Daoy (cell line): Measurements from ENCODE around the gene TP53TG3C. TPM values are rescaled to one million over a fixed set of nuclear protein-coding genes. Genes with fewer than 3 reads are reported as not detected.
"Not testable (repeated sequence)": the region's sequence is repeated elsewhere in the genome, so short reads cannot be mapped to it uniquely, and the experiment has no call there.

ENCODE experiments used
- DNase-seq: peaks from one replicate; pipeline ENCODE4 v3.0.0-alpha.2; 2015; ENCODE audit warnings: low read depth
- total RNA-seq: library from RNA; depleted of rRNA; stranded (reverse); fragments of >200 nt; shearing (Covaris generic); gene quantifications from 2 replicates; pipeline ENCODE4 v1.2.3, GENCODE V29; 2014; rRNA removed

TP53TG3C gene, protein sequence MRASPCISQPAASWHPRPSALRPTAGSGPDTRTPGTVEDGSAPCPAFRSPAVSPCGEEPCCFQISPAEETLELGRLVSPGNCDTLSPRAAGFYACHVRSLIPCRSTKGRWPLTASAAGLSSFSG
- 0.69 and 3.5 TPM in 2 replicates for total RNA-seq

- DNase-seq, result not testable (repeated sequence)
These were observed at the start of gene TP53TG3C for GRCh38 chr16:33193926-33194325. Gene TP53TG3C (plus strand): TSS chr16:33194226. CDS start chr16:33194294, 68 bp downstream.

Other genes starting within 250 kb of the TP53TG3C start
- gene TP53TG3E, start 110.1 kb downstream of the TP53TG3C start, total RNA-seq, result not detected in 2 replicates
- gene TP53TG3B, start 166.6 kb downstream of the TP53TG3C start, total RNA-seq, result 3.4 TPM in 1 of 2 replicates, not detected in the other